Measurements from ENCODE around the gene MRPS35. TPM values are rescaled to one million over a fixed set of nuclear protein-coding genes. Genes with fewer than 3 reads are reported as not detected.

Gene MRPS35
- total RNA-seq, 6 experiments from 2014 or later = 34.6 to 84.4 (median 41.1) TPM

GRCh38 chr12:27685274-27685673 lies 25.4 kb upstream of the MRPS35 start:
- no peaks in the 10 kb centered on the region for H3K9me3 ChIP-seq
- TF ChIP-seq CTCF (IDR thresholded peaks at IDR 0.05) (no peak), POLR2A (IDR thresholded peaks at IDR 0.05) (no peak)
- intact Hi-C loops (cut with DNase I) = no loop called here
- ATAC-seq = no peak
- no peak for DNase-seq
- WGBS (ENCODE audit: insufficient coverage, low coverage, low lambda C conversion rate, missing lambda C conversion rate) = 76% methylated on average over 2 of the region's 2 CpGs
- no peaks in the 10 kb centered on the region for H3K4me1 ChIP-seq
- H3K27ac ChIP-seq = no peak overlapping the region
- H3K4me3 ChIP-seq = no peak overlapping the region
- H3K36me3 ChIP-seq = peaks cover 0 to 50% (median 0%) of the 10 kb centered on the region in 4 donors
- H3K27me3 ChIP-seq = no peaks in the 10 kb centered on the region

- no peaks in the 10 kb centered on the region for H3K27me3 ChIP-seq
- H3K4me3 ChIP-seq = no peak overlapping the region
- TF ChIP-seq CTCF (IDR thresholded peaks at IDR 0.05) = no peak
- no peak overlapping the region for H3K27ac ChIP-seq
- ATAC-seq = no peak
- intact Hi-C loops (cut with DNase I) = no loop called here
- H3K36me3 ChIP-seq = peaks cover 0 to 52% (median 0%) of the 10 kb centered on the region in 4 donors
- no peak for DNase-seq
- no peaks in the 10 kb centered on the region for H3K9me3 ChIP-seq
- no peaks in the 10 kb centered on the region for H3K4me1 ChIP-seq
These were observed 24.5 kb upstream of the MRPS35 start for GRCh38 chr12:27686147-27686546.

GRCh38 chr12:27688671-27689070 lies 22.0 kb upstream of the MRPS35 start:
- DNase-seq = no peak
- TF ChIP-seq POLR2A (IDR thresholded peaks at IDR 0.05) (no peak), CTCF (IDR thresholded peaks at IDR 0.05) (no peak)
- peak in 2 of 4 donors; percentile 30 to 41 for ATAC-seq
- H3K4me1 ChIP-seq = no peaks in the 10 kb centered on the region
- WGBS (ENCODE audit: insufficient coverage, low coverage, low lambda C conversion rate, missing lambda C conversion rate) = 60% methylated on average over 3 of the region's 3 CpGs
- H3K27ac ChIP-seq = no peak overlapping the region
- no peaks in the 10 kb centered on the region for H3K9me3 ChIP-seq
- intact Hi-C loops (cut with DNase I) = no loop called here
- peaks cover 0 to 59% (median 2%) of the 10 kb centered on the region in 4 donors for H3K36me3 ChIP-seq
- no peaks in the 10 kb centered on the region for H3K27me3 ChIP-seq
- H3K4me3 ChIP-seq = no peak overlapping the region

- 88% methylated on average over 13 of the region's 13 CpGs for WGBS (ENCODE audit: insufficient coverage, low coverage, low lambda C conversion rate, missing lambda C conversion rate)
- Histone ChIP-seq H3K36me3 (peaks cover 0 to 57% (median 2%) of the 10 kb centered on the region in 4 donors), H3K9me3 (no peaks in the 10 kb centered on the region), H3K4me3 (no peak overlapping the region), H3K4me1 (no peaks in the 10 kb centered on the region), H3K27ac (no peak overlapping the region), H3K27me3 (no peaks in the 10 kb centered on the region)
- intact Hi-C loops (cut with DNase I) = no loop called here
- DNase-seq (no peak), ATAC-seq (no peak)
- no peak for TF ChIP-seq POLR2A (IDR thresholded peaks at IDR 0.05)
- no peak for TF ChIP-seq CTCF (IDR thresholded peaks at IDR 0.05)
These were observed 21.0 kb upstream of the MRPS35 start for GRCh38 chr12:27689558-27690180.

GRCh38 chr12:27693403-27693802 lies 17.2 kb upstream of the MRPS35 start:
- Histone ChIP-seq H3K27ac (no peak overlapping the region), H3K9me3 (no peaks in the 10 kb centered on the region), H3K4me1 (peaks cover 0 to 27% (median 9%) of the 10 kb centered on the region in 4 donors), H3K4me3 (no peak overlapping the region), H3K27me3 (no peaks in the 10 kb centered on the region), H3K36me3 (peaks cover 0 to 38% (median 2%) of the 10 kb centered on the region in 4 donors)
- TF ChIP-seq POLR2A (IDR thresholded peaks at IDR 0.05) = no peak
- TF ChIP-seq CTCF (IDR thresholded peaks at IDR 0.05) = no peak
- no peak for ATAC-seq
- intact Hi-C loops (cut with DNase I) = no loop called here
- 83% methylated on average over 2 of the region's 2 CpGs for WGBS (ENCODE audit: insufficient coverage, low coverage, low lambda C conversion rate, missing lambda C conversion rate)
- no peak for DNase-seq
